HG02852 (cell line): ENCODE results near the gene NRG2.

ENCODE experiments used
- ATAC-seq: cut with Tn5 transposase; IDR thresholded peaks from one replicate; pipeline ENCODE4 v1.9.1; 2021; ENCODE audit warnings: mild to moderate bottlenecking, moderate library complexity; ENCODE audit not compliant: unreplicated experiment

NRG2 gene

GRCh38 chr5:139951983-139952382 is 91.1 kb downstream of the NRG2 start:
- no peak for ATAC-seq

GRCh38 chr5:139951296-139951924 is 91.7 kb downstream of the NRG2 start:
- ATAC-seq, result no peak

- no peak for ATAC-seq
Observed at GRCh38 chr5:139950436-139950835, 92.7 kb downstream of the NRG2 start.

GRCh38 chr5:139949710-139950109 is 93.4 kb downstream of the NRG2 start:
- ATAC-seq, result no peak

GRCh38 chr5:139947727-139948126 is 95.4 kb downstream of the NRG2 start:
- ATAC-seq, result no peak

- ATAC-seq, result no peak
Observed at GRCh38 chr5:139946440-139946839, 96.7 kb downstream of the NRG2 start.

GRCh38 chr5:139946006-139946405 is 97.1 kb downstream of the NRG2 start:
- no peak for ATAC-seq

GRCh38 chr5:139942243-139942642 is 100.9 kb downstream of the NRG2 start:
- ATAC-seq, result no peak

GRCh38 chr5:139930406-139930805 is 112.7 kb downstream of the NRG2 start:
- no peak for ATAC-seq

- no peak for ATAC-seq
Observed at GRCh38 chr5:139926797-139927503, 116.1 kb downstream of the NRG2 start.

- no peak for ATAC-seq
Observed at GRCh38 chr5:139925650-139926640, 117.2 kb downstream of the NRG2 start.

- ATAC-seq, result no peak
Observed at GRCh38 chr5:139925216-139925562, 117.9 kb downstream of the NRG2 start.

GRCh38 chr5:139924294-139925215 is 118.5 kb downstream of the NRG2 start:
- ATAC-seq, result no peak

- ATAC-seq, result no peak
Observed at GRCh38 chr5:139919308-139919707, 123.8 kb downstream of the NRG2 start.

- ATAC-seq, result no peak
Observed at GRCh38 chr5:139915834-139916233, 127.3 kb downstream of the NRG2 start.

- ATAC-seq, result no peak
Observed at GRCh38 chr5:139915266-139915665, 127.8 kb downstream of the NRG2 start.

- ATAC-seq, result no peak
Observed at GRCh38 chr5:139914218-139914807, 128.8 kb downstream of the NRG2 start.

- no peak for ATAC-seq
Observed at GRCh38 chr5:139912804-139913203, 130.3 kb downstream of the NRG2 start.

- no peak for ATAC-seq
Observed at GRCh38 chr5:139912158-139912557, 130.9 kb downstream of the NRG2 start.
